GM20431 (cell line): ENCODE results near the gene LZTS2.
"Not testable (repeated sequence)": the region's sequence is repeated elsewhere in the genome, so short reads cannot be mapped to it uniquely, and the experiment has no call there.

Source experiments
- in situ Hi-C: fragments of 300-500 bp; cut with MseI, MboI; formaldehyde crosslinking; loops from one replicate; pipeline ENCODE4 v1.15.0; 2020; ENCODE audit warnings: low sequenced_read_pairs; ENCODE audit not compliant: unreplicated experiment

LZTS2 gene

DNA sequence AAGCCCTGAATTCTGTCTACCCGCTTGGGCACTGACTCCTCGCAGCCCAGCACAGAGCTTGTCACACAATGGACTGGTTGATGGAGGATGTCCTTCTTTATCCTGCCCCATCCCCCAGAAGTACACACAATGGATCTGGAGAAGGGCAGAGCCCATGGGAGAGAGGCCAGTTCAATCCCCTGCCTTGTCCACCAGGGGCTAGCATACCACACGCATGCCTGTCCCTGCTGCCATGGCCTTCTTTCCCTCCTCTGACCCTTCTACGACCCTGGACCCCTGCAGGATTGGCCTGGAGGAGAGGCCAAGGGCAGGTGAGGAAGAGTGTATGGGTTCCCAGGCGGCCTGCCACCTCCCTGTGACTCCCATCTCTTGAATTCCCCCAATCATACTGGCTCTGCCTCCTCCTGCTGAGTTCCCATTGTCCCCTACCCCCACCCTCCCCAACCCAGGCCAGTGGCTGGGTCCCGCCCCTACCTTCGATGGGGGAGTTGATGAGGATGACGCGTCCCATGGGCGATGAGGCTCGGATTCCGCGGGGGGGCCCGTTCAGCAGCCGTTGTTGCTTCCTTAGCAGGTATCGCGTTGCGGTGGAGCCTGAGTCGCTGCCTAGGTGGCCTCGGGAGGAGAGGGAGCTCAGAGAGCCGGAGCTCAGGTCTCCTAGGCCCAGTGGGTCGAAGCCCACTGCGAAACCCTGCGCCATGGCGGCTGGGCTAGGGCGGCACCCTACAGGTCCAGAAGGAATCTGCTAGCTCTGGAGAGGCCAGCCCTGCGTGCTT is 30.1 kb downstream of the LZTS2 start:
- in situ Hi-C loops, result no loop called here

DNA sequence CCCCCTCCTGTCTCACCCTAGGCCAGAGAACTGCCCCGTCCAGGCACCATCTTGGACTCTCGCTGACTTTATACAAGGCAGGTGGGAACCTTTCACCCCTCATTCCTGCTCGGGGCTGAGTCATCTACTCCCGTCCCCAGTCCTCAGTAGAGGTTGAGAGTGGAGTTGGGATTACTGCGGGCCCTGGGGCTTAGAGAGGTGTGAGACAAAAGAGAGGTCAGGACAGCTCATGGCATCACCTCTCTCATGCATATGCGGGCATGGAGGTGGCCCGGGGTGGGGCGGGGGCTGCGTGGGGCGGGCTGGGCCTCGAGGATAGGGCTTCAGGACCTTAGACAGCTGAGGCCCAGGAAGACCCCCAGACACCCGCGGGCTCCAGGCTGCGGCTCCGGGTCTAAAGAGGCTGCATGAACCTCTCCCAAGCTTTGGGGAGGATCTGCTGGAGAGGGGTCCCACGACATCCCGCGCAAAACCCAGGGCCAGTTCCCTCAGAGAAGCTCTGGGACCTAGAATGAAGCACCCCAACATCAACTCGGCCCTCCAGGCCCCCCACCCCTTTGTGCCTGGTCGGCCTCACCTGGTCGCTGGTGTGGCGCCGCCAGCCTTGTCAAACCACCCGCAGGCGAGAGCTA is 31.0 kb downstream of the LZTS2 start:
- in situ Hi-C loops, result no loop called here

DNA sequence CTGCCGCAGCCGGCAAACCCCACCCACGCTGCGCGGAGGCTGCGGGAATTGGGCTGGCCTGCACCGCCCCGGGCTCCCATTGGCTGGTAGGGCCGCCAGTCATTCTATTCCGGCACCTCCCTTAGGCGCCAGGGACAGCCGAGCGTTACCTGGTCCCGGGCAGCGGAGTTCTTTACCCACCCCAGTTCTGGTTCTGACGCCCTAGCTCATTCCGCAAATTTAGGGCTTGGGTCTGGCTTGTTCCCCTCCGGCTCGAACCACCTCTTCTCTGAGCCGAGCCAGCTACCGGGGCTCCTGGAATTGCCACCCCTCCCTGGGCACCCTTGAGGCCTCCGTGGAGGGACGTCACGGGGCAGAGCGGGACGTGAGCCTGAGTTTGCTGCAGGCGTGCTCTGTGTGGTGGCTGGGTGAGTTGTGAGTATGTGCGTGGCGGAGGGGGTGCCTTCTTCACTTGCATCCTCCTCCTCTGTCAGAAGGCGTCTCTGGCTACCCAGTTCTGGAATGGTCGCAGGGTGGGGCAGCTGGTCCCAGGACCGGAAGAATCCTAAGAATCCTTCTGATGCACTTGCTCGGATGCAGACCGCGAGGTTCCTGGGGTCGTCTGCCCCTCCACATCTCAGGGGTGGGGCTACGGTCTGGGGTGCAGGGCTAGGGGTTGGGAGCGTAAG is 31.7 kb downstream of the LZTS2 start, which contains the start of the genes PDZD7 and SFXN3:
PDZD7 (minus strand) TSS at position 2 of the 668 bp plus-strand sequence. CDS start 910 bp downstream, outside the sequence.
SFXN3 (plus strand) TSS at position 107 of the 668 bp plus-strand sequence. CDS start 3,461 bp downstream, outside the sequence.
- in situ Hi-C loops, result no loop called here

DNA sequence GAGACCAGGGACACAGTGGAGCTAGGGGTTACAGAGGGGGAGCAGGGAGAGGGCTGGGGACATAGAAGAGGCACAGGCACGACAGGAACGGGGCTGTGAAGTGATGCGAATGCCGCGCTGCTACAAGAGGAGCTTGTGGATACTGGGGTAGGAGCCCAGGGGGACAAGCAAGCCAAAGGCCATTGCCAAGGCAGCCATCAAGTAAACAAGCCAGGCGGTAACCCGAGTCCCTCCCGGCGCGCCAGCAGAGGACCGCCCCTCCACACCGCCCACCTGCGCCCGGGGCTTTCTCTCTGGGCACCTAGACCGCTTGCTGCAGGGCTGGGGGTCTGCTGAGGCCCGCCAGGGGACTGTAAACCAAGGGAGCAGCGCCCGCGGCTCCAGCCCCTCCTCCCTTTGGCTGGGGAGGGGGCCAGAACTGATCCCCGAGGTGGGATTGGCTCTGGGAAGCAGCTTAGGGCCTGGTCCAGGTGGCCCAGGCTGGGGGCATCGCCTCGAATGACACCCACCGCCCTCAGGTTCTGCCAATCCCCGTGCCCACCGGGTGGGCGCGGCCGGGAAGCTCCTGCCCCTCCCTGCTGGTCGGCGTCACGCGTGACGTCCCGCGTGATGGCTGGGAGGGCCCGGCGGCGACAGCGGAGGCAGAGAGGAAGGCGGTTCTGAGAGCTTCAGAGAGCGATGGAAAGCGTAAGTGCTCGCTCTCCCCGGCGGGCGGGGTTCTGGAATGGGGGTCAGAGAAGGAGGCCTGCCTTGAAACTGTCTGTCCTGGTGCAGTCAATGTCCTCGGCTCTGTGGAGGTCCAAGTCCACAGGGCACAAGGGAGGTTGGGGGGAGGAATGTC is 32.4 kb downstream of the LZTS2 start:
- in situ Hi-C loops, result no loop called here

DNA sequence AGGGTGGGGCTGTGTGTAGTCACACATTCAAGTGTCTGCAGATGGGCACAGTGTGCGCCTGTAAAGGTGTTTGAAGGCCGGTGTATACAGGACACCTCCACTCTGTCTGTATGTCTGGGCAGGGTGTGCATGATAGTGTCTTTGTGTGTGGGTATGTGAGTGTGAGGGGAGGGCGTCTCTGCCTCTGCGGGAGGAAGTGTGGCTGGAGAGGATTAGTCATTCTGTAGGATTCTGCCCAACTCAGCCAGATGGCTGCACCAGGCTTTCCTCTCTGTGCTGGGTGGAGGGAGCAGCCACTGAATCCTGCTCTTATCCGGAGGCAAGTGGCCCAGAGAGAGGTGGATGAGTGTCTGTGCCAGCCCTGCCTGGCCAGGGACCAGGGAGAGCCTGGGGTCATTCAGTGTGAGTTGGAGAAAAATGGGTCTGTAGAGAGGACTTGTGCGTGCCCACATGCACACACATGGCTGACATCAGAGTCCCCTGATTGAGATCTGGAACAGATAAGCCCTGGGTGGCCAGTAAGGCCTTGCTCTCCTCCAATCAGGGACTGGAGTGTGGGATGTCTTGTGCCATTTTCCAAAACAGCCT is 33.1 kb downstream of the LZTS2 start:
- in situ Hi-C loops, result no loop called here

DNA sequence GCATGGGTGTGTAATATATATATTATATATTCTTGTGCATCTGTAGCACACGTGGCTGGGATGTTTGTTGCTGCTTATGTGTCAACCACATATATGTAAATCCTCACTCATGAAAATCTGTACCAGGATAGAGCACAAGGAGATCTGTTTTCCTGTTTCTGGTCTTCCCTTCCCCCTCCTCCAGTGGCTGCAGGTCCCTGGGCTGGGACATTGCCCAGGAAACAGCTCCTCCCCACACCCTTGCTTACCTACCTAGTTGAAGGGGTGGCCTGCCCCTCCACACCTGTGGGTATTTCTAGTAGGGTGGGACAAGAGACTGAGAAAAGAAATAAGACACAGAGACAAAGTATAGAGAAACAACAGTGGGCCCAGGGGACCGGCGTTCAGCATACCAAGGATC is 33.7 kb downstream of the LZTS2 start:
- in situ Hi-C loops, result no loop called here

DNA sequence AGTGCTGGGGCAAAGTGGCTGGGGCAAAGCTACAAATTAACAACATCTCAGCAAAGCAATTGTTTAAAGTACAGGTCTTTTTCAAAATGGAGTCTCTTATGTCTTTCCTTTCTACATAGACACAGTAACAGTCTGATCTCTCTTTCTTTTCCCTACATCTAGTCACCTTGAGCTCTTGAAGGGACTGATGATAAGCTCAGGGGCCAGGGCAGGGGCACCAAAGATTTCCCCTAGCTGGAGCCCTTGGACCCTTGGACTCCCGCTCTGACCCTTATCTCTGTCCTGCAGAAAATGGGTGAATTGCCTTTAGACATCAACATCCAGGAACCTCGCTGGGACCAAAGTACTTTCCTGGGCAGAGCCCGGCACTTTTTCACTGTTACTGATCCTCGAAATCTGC is 34.8 kb downstream of the LZTS2 start:
- in situ Hi-C loops, result not testable (repeated sequence)

DNA sequence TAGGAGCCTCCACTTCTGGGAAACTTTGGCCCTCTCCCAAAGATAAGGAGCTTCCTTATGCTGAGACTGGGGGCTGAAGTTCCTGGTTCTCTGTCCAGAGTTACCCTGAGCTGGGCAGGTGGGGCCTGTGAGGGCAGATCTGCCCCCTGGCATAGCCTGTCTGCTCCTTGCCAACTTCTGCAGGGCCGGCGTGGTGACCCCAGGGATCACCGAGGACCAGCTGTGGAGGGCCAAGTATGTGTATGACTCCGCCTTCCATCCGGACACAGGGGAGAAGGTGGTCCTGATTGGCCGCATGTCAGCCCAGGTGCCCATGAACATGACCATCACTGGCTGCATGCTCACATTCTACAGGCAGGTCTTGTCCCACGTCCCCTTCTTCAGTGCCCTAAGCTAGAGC is 35.7 kb downstream of the LZTS2 start:
- in situ Hi-C loops, result no loop called here

DNA sequence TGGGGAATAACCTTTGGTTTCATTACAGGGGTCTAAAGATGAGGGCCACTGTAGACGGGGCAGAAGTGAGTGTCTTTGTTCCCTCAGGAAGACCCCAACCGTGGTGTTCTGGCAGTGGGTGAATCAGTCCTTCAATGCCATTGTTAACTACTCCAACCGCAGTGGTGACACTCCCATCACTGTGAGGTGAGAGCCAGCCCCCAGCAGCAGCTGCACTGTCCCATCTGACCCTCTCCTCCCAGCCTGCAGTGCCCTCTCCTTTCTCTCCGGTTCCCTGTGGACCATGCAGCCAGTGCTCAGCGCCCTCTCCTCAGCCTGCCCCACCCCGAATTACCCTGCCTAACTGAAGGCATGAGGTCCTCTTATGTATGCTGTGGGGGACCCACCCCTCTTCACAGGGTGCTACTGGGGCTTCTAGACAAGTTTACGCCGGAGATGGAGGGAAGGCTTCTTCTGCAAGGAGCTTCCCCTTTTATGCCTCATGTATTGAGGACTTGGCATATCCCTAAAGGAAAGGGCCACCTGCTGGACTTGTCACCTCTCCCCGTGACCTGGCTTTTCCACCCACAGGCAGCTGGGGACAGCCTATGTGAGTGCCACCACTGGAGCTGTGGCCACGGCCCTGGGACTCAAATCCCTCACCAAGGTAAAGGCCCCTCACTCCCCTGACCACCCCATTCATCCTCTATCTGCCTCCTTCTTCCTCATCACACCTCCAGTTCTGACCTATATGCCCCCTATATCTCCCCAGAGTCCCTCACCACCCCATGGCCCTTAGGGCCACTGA is 36.5 kb downstream of the LZTS2 start:
- in situ Hi-C loops, result no loop called here

DNA sequence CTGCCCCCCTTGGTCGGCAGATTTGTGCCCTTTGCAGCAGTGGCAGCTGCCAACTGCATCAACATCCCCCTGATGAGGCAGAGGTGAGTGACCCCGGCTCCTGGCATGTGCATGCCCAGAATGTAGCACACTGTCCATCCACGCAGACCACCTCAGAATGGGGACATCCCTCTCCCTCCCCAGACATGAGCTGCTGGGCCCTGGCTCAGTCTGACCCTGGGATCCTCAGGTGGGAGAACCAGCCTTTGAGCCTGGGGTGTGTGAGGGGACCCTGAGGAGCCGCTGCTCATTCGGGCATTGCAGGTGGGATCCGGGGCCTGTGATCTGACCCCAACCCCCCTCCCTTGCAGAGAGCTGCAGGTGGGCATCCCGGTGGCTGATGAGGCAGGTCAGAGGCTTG is 37.1 kb downstream of the LZTS2 start:
- in situ Hi-C loops, result no loop called here

DNA sequence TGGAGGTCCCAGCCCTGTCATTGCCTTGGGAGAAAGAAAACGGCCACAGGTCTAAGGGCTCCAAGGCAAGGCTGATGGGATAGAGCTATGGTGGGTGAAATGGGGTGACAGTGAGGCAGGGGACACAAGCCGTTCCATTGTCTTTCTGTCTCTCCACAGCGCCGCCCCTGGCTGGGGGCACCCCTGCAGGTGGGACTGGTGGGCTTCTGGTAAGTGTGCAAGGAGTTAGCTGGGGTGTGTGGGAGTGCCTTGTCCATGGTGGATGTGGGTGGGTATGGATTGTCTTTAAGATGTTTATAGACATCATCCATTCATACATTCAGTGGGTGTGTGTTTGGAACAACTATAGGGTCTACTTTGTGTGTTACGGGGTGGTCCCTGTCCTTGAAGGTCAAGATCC is 38.9 kb downstream of the LZTS2 start:
- in situ Hi-C loops, result no loop called here

DNA sequence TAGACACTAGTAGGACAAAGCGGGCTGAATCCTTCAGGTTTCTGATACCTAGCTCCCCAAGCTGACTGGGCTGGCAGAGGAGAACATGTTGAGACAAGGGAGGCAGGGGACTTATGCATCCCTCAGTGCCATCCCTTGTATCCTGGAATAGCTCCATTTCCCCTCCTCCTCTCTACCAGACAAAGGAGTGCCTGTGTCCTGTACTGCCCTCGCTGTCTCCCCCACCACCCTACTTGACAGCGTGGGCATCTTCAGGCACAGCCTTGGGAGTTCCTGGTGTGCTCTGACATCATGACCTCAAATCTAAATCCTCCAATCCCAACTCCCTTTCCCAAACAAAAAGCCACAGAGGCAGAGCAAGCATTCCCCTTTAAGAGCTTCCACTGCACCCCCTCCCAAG is 40.5 kb downstream of the LZTS2 start:
- in situ Hi-C loops, result no loop called here

DNA sequence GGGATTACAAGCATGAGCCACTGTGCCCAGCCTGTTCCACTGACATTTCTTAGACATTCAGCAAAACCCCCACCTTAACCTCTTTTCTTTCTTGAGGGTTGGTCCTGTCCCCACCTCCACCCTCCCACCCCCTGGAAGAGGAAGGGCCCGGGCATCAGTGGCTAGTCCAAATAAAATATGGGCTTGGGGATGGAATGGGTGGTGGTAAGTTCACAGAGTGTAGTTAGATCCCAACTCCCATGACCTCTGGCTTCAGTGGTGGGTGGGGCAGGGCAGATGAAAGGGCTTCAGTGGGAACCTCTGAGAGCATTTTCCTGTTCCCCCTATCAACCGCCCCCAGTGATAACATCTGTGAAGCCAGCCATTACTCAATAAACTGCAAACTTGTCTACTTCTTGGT is 41.2 kb downstream of the LZTS2 start:
- in situ Hi-C loops, result no loop called here

DNA sequence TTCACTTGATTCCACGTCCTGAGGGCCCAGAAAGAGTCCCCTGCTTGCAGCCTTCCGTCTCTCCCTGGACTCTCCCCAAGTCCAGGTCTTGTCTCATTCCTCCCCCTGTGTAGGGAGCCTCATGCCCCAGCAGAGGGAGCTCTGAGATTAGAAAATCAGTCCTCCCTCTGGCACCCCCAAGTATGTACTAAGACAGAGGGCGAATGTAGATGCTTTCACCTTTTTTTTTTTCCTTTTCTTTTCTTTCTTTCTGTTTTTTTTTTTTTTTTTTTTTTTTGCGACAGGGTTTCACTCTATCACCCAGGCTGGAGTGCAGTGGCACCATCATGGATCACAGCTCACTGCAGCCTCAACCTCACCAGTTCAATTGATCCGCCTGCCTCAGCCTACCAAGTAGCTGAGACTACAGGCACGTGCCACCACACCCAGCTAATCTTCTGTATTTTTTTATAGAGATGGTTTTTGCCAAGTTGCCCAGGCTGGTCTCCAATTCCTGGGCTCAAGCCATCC is 41.7 kb downstream of the LZTS2 start:
- in situ Hi-C loops, result no loop called here

DNA sequence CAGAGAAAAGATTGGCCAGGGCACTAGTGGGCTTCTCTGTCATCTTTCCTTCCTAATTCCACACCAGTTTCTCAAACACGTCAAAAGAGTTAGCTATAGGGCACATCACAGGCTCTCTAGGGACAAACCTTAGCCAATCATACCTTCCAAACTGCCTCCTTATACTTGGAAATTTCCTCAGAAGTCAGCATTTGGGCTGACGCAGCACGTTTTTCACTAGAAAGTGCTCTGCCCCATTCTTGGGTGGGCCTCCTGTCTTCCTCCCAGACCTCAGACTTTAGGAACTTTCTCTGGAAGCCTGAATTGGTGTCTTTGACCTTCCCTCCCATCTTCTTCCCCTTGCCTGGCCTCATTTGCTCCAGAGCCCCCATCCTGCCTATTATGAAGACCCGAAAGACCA is 42.5 kb downstream of the LZTS2 start:
- in situ Hi-C loops, result no loop called here

DNA sequence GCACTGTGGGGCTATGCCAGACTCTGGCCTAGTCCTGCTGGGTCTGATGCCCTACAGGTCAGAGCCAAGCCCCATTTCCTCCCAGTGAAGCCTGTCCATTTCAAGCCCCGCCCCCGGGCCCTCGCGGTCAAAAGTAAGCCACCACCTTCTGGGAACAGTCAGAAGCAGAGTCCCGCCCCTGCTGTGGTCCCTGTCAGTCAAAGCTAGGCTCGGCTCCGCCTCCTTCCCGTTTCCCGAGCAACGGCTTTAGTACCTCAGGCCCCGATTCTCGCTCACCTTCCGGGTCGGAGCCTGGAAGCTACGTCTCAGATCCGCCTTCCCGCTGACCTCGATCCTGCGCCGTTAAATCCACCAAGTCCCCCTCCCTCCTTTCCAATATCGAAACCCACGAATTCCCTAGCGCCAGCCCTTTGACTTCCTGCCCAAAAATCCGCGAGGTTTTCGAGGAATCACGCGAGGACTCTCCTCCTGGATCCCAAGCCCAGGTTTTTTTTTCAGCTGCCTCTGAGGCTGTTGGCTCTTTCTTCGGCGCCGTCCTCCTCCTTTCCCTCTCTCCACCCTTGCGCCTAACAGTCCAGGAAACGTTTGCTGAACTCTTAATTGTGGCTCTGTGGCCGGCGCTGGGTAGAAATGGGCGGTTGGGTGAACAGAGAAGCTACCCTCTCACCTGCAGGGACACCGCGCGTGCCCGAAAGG is 43.2 kb downstream of the LZTS2 start:
- in situ Hi-C loops, result no loop called here

DNA sequence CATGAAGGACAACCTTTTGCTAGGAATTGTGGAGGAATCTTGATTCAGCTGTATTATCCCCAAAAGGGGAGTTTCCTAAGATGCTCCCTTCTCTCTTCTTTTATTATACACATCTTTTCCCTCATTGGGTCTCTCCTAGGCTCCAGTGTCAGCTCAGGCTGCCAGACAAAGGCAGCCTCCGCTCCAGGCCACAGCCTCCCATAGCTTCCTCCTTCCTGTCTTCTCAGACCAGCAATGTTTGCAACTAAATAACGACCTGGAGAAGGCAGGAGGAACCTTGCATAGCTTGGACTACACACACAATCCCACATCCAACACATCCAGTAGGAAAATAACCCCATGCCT is 43.7 kb downstream of the LZTS2 start:
- in situ Hi-C loops, result no loop called here

DNA sequence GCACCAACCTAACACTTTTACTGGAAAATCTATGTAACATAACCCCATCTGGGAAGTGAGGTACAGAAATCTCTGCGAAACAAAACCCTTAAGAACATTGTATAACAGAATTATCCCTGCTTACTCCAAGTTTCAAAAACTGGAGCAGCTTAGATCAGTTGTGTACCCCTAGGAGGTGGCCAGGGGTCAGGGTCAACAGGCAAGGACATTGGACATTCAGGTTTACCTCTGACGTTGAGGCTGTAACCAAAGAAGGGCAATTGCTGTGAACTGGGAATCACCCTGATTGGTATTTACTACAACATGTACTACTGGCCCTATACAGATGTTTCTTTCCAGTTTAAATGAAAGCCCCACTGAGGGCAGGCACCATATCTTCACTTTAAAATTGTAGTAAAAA is 44.5 kb downstream of the LZTS2 start:
- in situ Hi-C loops, result no loop called here
